ENCODE results near the gene CACNA1B.

The CACNA1B gene

DNA sequence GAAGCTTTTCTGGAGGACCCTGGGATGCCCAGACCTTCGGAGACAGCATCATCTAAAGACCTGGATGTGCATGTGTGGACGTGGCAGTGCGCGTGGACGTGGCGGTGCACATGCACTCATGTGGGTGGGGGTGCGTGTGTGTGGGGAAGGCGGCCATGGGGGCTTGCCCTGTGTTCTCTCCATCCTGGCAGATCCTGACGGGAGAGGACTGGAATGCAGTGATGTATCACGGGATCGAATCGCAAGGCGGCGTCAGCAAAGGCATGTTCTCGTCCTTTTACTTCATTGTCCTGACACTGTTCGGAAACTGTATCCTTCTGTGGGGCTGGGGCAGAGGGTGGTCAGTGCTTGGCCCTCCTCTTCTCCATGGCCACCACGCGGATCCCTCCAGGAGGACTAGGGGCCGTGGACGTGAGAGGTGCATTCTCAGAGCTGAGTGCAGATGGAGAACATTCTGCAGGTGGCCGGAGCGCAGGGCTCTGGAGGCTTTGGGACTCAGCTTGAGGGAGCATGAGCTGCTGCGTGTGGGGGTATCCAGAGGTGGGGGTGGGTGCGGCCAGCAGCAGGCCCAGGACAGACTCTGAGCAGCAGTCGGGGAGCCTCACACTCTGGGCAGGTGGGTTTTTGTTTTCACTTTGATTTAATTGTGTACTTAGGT is 129.1 kb downstream of the CACNA1B start:
- DNase-seq (ENCODE audit: low read depth), result no peak
- Histone ChIP-seq H3K9me3 (ENCODE audit: control insufficient read depth, low read length) (no peaks in the 10 kb centered on the region), H3K9ac (ENCODE audit: low read length) (no peak overlapping the region), H3K27me3 (replicated peaks; ENCODE audit: control insufficient read depth, insufficient read depth, low read length) (peaks cover 6% of the 10 kb centered on the region), H3K36me3 (ENCODE audit: control insufficient read depth, insufficient read depth, low read length, severe bottlenecking) (no peaks in the 10 kb centered on the region), H3K4me3 (ENCODE audit: low read length) (no peak overlapping the region), H3K4me1 (ENCODE audit: control insufficient read depth, insufficient read depth, low read length) (no peaks in the 10 kb centered on the region)

- Histone ChIP-seq H3K9me3 (ENCODE audit: control insufficient read depth, low read length) (no peaks in the 10 kb centered on the region), H3K27me3 (replicated peaks; ENCODE audit: control insufficient read depth, insufficient read depth, low read length) (peaks cover 6% of the 10 kb centered on the region), H3K4me1 (ENCODE audit: control insufficient read depth, insufficient read depth, low read length) (no peaks in the 10 kb centered on the region), H3K36me3 (ENCODE audit: control insufficient read depth, insufficient read depth, low read length, severe bottlenecking) (no peaks in the 10 kb centered on the region), H3K9ac (ENCODE audit: low read length) (no peak overlapping the region), H3K4me3 (ENCODE audit: low read length) (no peak overlapping the region)
- no peak for DNase-seq (ENCODE audit: low read depth)
Observed at GRCh38 chr9:138007566-138007917, 130.0 kb downstream of the CACNA1B start.

GRCh38 chr9:138007918-138008841 is 130.6 kb downstream of the CACNA1B start:
- Histone ChIP-seq H3K9ac (ENCODE audit: low read length) (no peak overlapping the region), H3K27me3 (replicated peaks; ENCODE audit: control insufficient read depth, insufficient read depth, low read length) (peaks cover 6% of the 10 kb centered on the region), H3K4me1 (ENCODE audit: control insufficient read depth, insufficient read depth, low read length) (no peaks in the 10 kb centered on the region), H3K9me3 (ENCODE audit: control insufficient read depth, low read length) (no peaks in the 10 kb centered on the region), H3K36me3 (ENCODE audit: control insufficient read depth, insufficient read depth, low read length, severe bottlenecking) (no peaks in the 10 kb centered on the region), H3K4me3 (ENCODE audit: low read length) (no peak overlapping the region)
- no peak for DNase-seq (ENCODE audit: low read depth)

DNA sequence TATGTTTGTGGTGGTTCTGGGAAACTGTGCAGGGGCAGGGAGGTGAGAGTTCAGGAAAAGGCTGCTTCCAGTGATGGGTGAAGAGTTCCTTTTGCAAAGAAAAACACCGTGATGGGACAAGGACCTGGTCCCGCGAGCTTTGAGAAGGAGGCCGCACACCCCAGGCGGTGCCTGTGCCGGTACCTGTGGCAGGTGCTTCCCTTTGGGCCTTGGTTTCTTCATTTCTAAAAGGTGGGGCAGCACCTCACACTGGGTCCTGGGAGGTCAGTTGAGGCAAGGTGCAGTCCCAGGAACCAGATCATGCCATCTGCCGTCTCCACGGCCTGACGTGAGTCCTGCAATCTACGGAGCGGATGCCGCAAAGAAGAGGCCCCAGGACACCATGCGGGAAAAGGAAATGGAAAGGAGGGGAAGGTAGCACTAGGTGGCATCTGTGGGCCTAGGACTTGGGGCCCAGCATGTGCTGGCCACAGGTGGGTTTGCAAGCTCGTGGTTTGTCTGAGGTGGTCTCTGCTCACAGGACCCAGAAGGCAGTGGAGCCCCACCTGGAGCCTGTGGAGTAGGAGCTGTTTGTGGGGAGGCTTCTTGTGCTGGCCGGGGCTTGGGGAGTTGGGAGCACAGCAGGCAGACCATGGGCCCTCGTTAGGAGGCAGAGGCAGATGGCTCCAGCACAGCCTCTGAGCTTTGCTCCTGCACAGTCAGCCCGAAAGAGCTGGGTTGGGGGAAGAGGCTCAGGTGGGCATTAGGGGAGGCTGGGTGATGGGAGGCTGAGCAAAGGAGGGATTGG is 131.6 kb downstream of the CACNA1B start:
- H3K4me1 ChIP-seq (ENCODE audit: control insufficient read depth, insufficient read depth, low read length), result no peaks in the 10 kb centered on the region
- H3K9me3 ChIP-seq (ENCODE audit: control insufficient read depth, low read length), result no peaks in the 10 kb centered on the region
- peaks cover 6% of the 10 kb centered on the region for H3K27me3 ChIP-seq (replicated peaks; ENCODE audit: control insufficient read depth, insufficient read depth, low read length)
- no peak overlapping the region for H3K4me3 ChIP-seq (ENCODE audit: low read length)
- H3K36me3 ChIP-seq (ENCODE audit: control insufficient read depth, insufficient read depth, low read length, severe bottlenecking), result no peaks in the 10 kb centered on the region
- no peak overlapping the region for H3K9ac ChIP-seq (ENCODE audit: low read length)
- no peak for DNase-seq (ENCODE audit: low read depth)

- no peaks in the 10 kb centered on the region for H3K4me1 ChIP-seq (ENCODE audit: control insufficient read depth, insufficient read depth, low read length)
- no peak overlapping the region for H3K4me3 ChIP-seq (ENCODE audit: low read length)
- H3K27me3 ChIP-seq (replicated peaks; ENCODE audit: control insufficient read depth, insufficient read depth, low read length), result peaks cover 6% of the 10 kb centered on the region
- H3K36me3 ChIP-seq (ENCODE audit: control insufficient read depth, insufficient read depth, low read length, severe bottlenecking), result no peaks in the 10 kb centered on the region
- H3K9ac ChIP-seq (ENCODE audit: low read length), result no peak overlapping the region
- H3K9me3 ChIP-seq (ENCODE audit: control insufficient read depth, low read length), result no peaks in the 10 kb centered on the region
- DNase-seq (ENCODE audit: low read depth), result no peak
Observed at GRCh38 chr9:138009803-138010690, 132.5 kb downstream of the CACNA1B start.

DNA sequence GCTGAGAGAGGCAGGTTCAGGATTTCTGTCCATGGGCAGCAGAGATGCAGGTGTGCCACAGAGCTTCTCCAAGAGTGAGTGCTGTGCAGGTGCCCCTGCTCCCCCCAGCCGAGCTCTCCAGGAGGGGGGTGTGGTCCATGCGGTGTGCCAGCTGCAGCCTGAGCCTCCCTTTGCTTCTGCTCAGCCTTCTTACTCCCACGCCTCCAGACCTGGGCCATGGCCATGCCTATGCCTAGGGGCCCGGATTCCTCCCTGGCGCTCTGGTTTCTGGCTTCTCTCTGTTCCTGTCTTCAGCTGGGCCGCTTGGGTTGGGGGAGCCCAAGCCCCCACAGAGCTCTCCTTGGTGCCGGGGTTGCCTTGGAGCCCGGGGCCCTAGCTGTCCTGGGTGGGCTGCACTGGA is 133.3 kb downstream of the CACNA1B start:
- DNase-seq (ENCODE audit: low read depth), result no peak
- Histone ChIP-seq H3K9me3 (ENCODE audit: control insufficient read depth, low read length) (no peaks in the 10 kb centered on the region), H3K9ac (ENCODE audit: low read length) (no peak overlapping the region), H3K4me3 (ENCODE audit: low read length) (no peak overlapping the region), H3K36me3 (ENCODE audit: control insufficient read depth, insufficient read depth, low read length, severe bottlenecking) (no peaks in the 10 kb centered on the region), H3K4me1 (ENCODE audit: control insufficient read depth, insufficient read depth, low read length) (no peaks in the 10 kb centered on the region), H3K27me3 (replicated peaks; ENCODE audit: control insufficient read depth, insufficient read depth, low read length) (peaks cover 7% of the 10 kb centered on the region)

GRCh38 chr9:138011951-138012500 is 134.4 kb downstream of the CACNA1B start:
- Histone ChIP-seq H3K27me3 (replicated peaks; ENCODE audit: control insufficient read depth, insufficient read depth, low read length) (peaks cover 11% of the 10 kb centered on the region), H3K9me3 (ENCODE audit: control insufficient read depth, low read length) (no peaks in the 10 kb centered on the region), H3K4me1 (ENCODE audit: control insufficient read depth, insufficient read depth, low read length) (no peaks in the 10 kb centered on the region), H3K9ac (ENCODE audit: low read length) (no peak overlapping the region), H3K4me3 (ENCODE audit: low read length) (no peak overlapping the region), H3K36me3 (ENCODE audit: control insufficient read depth, insufficient read depth, low read length, severe bottlenecking) (no peaks in the 10 kb centered on the region)
- no peak for DNase-seq (ENCODE audit: low read depth)

- no peak for DNase-seq (ENCODE audit: low read depth)
- no peak overlapping the region for H3K4me3 ChIP-seq (ENCODE audit: low read length)
Observed at GRCh38 chr9:138013273-138013672, 135.7 kb downstream of the CACNA1B start.

GRCh38 chr9:138013836-138014562 is 136.4 kb downstream of the CACNA1B start:
- no peak overlapping the region for H3K4me3 ChIP-seq (ENCODE audit: low read length)
- H3K27me3 ChIP-seq (replicated peaks; ENCODE audit: control insufficient read depth, insufficient read depth, low read length), result peaks cover 12% of the 10 kb centered on the region
- no peak overlapping the region for H3K9ac ChIP-seq (ENCODE audit: low read length)
- no peaks in the 10 kb centered on the region for H3K4me1 ChIP-seq (ENCODE audit: control insufficient read depth, insufficient read depth, low read length)
- H3K36me3 ChIP-seq (ENCODE audit: control insufficient read depth, insufficient read depth, low read length, severe bottlenecking), result no peaks in the 10 kb centered on the region
- no peak for DNase-seq (ENCODE audit: low read depth)
- H3K9me3 ChIP-seq (ENCODE audit: control insufficient read depth, low read length), result no peaks in the 10 kb centered on the region

More at GRCh38 chr9:138013273-138013672, 135.7 kb downstream of the CACNA1B start:
- Histone ChIP-seq H3K4me1 (ENCODE audit: control insufficient read depth, insufficient read depth, low read length) (no peaks in the 10 kb centered on the region), H3K36me3 (ENCODE audit: control insufficient read depth, insufficient read depth, low read length, severe bottlenecking) (no peaks in the 10 kb centered on the region), H3K9me3 (ENCODE audit: control insufficient read depth, low read length) (no peaks in the 10 kb centered on the region), H3K27me3 (replicated peaks; ENCODE audit: control insufficient read depth, insufficient read depth, low read length) (peaks cover 12% of the 10 kb centered on the region), H3K9ac (ENCODE audit: low read length) (no peak overlapping the region)

DNA sequence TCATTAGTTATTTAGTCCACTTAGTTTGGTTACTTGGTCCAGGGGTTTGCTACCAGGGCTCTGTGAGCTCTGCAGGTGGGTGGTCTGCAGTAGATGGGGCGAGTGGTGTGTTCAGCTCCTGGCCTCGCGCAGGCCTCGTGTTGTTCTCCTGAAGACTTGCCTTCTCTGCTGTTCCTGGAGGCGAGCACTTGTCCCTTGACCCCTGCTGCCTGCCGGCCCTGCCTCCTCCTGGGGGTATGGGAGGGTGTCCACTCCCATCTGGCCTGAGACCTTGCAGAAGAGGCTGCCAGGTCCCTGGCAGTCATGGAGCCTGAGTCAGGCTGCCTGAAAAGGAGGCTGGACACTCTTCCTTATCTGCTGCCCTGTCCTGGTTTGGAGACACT is 137.0 kb downstream of the CACNA1B start:
- DNase-seq (ENCODE audit: low read depth), result no peak
- no peak overlapping the region for H3K9ac ChIP-seq (ENCODE audit: low read length)
- H3K9me3 ChIP-seq (ENCODE audit: control insufficient read depth, low read length), result no peaks in the 10 kb centered on the region

More for the DNA sequence above, 137.0 kb downstream of the CACNA1B start:
- Histone ChIP-seq H3K36me3 (ENCODE audit: control insufficient read depth, insufficient read depth, low read length, severe bottlenecking) (no peaks in the 10 kb centered on the region), H3K4me3 (ENCODE audit: low read length) (no peak overlapping the region), H3K4me1 (ENCODE audit: control insufficient read depth, insufficient read depth, low read length) (no peaks in the 10 kb centered on the region), H3K27me3 (replicated peaks; ENCODE audit: control insufficient read depth, insufficient read depth, low read length) (peaks cover 12% of the 10 kb centered on the region)
